HG03025 (cell line): ENCODE data around the gene LRRC75B.

Experiments
- ATAC-seq: cut with Tn5 transposase; IDR thresholded peaks from one replicate; pipeline ENCODE4 v1.9.1; 2021; ENCODE audit warnings: mild to moderate bottlenecking, moderate library complexity; ENCODE audit not compliant: unreplicated experiment, low FRiP score

Gene LRRC75B

GRCh38 chr22:24587948-24588347 lies 4.9 kb downstream of the LRRC75B start:
- no peak for ATAC-seq

- no peak for ATAC-seq
Observed at GRCh38 chr22:24587251-24587650, 5.6 kb downstream of the LRRC75B start.

- no peak for ATAC-seq
Observed at GRCh38 chr22:24585927-24586546, 6.8 kb downstream of the LRRC75B start.

- ATAC-seq = no peak
Observed at GRCh38 chr22:24585461-24585860, 7.4 kb downstream of the LRRC75B start.

- ATAC-seq = no peak
Observed at GRCh38 chr22:24584871-24585411, 7.9 kb downstream of the LRRC75B start.

- ATAC-seq = no peak
Observed at GRCh38 chr22:24584166-24584790, 8.6 kb downstream of the LRRC75B start.

GRCh38 chr22:24583221-24584165 lies 9.4 kb downstream of the LRRC75B start:
- no peak for ATAC-seq

GRCh38 chr22:24582056-24582814 lies 10.6 kb downstream of the LRRC75B start:
- no peak for ATAC-seq

GRCh38 chr22:24580276-24580675 lies 12.6 kb downstream of the LRRC75B start:
- no peak for ATAC-seq

- no peak for ATAC-seq
Observed at GRCh38 chr22:24579258-24579601, 13.6 kb downstream of the LRRC75B start.

- ATAC-seq = no peak
Observed at GRCh38 chr22:24578355-24579257, 14.3 kb downstream of the LRRC75B start.

- ATAC-seq = no peak
Observed at GRCh38 chr22:24576778-24577177, 16.1 kb downstream of the LRRC75B start.

GRCh38 chr22:24571266-24571665 lies 21.6 kb downstream of the LRRC75B start:
- no peak for ATAC-seq

GRCh38 chr22:24567668-24568067 lies 25.2 kb downstream of the LRRC75B start:
- no peak for ATAC-seq

- no peak for ATAC-seq
Observed at GRCh38 chr22:24566899-24567511, 25.9 kb downstream of the LRRC75B start.

- no peak for ATAC-seq
Observed at GRCh38 chr22:24565077-24565476, 27.8 kb downstream of the LRRC75B start.

GRCh38 chr22:24564376-24565058 lies 28.4 kb downstream of the LRRC75B start:
- no peak for ATAC-seq

- ATAC-seq = no peak
Observed at GRCh38 chr22:24563246-24563645, 29.6 kb downstream of the LRRC75B start.
